Transverse colon (tissue), 3 donors: ENCODE data around the gene ME2.

Experiments
- CTCF ChIP-seq, 5 experiments: fragments of 200-600 bp in 3 of 5; fragments of 450-650 bp in 2 of 5; sonication (generic) in 3 of 5; IDR thresholded peaks; 1 replicate in 2 of 5; 2 replicates in 3 of 5; pipeline ENCODE4 v1.5.1; 2016 to 2017; ENCODE audit warnings: antibody characterized with exemption in 5 of 5, inconsistent platforms in 3 of 5, mild to moderate bottlenecking in 2 of 5, moderate library complexity in 1 of 5
- POLR2A ChIP-seq: fragments of 450-650 bp; IDR thresholded peaks from one replicate; pipeline ENCODE4 v1.6.1; 2016; ENCODE audit warnings: antibody characterized with exemption, mild to moderate bottlenecking, moderate library complexity

- no peak for TF ChIP-seq CTCF (IDR thresholded peaks at IDR 0.05)
- TF ChIP-seq POLR2A = no peak
Observed at GRCh38 chr18:50839996-50840395, 38.9 kb upstream of the ME2 start.
